Kidney epithelial cell (primary cell): Measurements from ENCODE around the gene FLNB. TPM values are rescaled to one million over a fixed set of nuclear protein-coding genes. Genes with fewer than 3 reads are reported as not detected.

Experiments used
- DNase-seq: peaks from one replicate; pipeline ENCODE4 v3.0.0-alpha.2; 2010; ENCODE audit warnings: low read depth
- H3K27me3 ChIP-seq: 2 replicates; pipeline ENCODE4 v1.6.0; 2011; ENCODE audit warnings: low read length; ENCODE audit not compliant: control insufficient read depth, insufficient read depth
- H3K36me3 ChIP-seq: 2 replicates; pipeline ENCODE4 v1.5.1; 2011; ENCODE audit warnings: low read length; ENCODE audit not compliant: control insufficient read depth, insufficient read depth
- H3K4me3 ChIP-seq: 2 replicates; pipeline ENCODE4 v1.5.1; 2011; ENCODE audit warnings: low read depth, mild to moderate bottlenecking, control low read depth, low read length
- total RNA-seq: library from RNA; depleted of rRNA; stranded (reverse); fragments of >200 nt; gene quantifications from 2 replicates; pipeline ENCODE4 v1.2.3, GENCODE V29; 2015
- TF ChIP-seq, protein P1 (sequence below): IDR thresholded peaks from 2 replicates; pipeline ENCODE4 v1.5.1; 2011; ENCODE audit warnings: mild to moderate bottlenecking, moderate library complexity, low read length, control low read depth, inconsistent platforms; ENCODE audit not compliant: insufficient read depth, poor library complexity, severe bottlenecking

The FLNB gene
- total RNA-seq, 1 donor from 2014 or later: 536 TPM

GRCh38 chr3:58079773-58080172 is 71.6 kb downstream of the FLNB start:
- peaks cover 2% of the 10 kb centered on the region for H3K36me3 ChIP-seq
- TF ChIP-seq, protein P1, sequence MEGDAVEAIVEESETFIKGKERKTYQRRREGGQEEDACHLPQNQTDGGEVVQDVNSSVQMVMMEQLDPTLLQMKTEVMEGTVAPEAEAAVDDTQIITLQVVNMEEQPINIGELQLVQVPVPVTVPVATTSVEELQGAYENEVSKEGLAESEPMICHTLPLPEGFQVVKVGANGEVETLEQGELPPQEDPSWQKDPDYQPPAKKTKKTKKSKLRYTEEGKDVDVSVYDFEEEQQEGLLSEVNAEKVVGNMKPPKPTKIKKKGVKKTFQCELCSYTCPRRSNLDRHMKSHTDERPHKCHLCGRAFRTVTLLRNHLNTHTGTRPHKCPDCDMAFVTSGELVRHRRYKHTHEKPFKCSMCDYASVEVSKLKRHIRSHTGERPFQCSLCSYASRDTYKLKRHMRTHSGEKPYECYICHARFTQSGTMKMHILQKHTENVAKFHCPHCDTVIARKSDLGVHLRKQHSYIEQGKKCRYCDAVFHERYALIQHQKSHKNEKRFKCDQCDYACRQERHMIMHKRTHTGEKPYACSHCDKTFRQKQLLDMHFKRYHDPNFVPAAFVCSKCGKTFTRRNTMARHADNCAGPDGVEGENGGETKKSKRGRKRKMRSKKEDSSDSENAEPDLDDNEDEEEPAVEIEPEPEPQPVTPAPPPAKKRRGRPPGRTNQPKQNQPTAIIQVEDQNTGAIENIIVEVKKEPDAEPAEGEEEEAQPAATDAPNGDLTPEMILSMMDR: no peak
- peak; percentile 78 for DNase-seq
- H3K27me3 ChIP-seq: no peaks in the 10 kb centered on the region
- no peak overlapping the region for H3K4me3 ChIP-seq

DNA sequence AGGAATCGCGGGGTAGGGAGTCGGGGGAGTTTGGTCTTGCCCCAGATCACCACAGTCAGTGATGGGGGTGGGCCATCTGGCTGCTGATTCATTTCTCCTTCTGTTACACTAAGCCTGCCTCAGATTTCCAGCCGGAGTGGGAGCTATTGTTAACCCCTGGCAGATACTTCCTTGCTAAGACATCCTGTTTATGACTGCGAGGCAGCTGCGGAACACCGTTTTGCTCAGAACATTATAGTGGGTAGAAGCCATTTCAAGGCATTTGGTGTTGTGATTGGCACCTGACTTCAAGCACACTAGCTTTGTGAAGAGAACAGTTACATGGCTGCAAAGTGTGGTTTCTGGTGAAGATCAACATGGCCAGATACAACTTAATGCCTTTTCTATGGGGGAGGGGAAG is 73.8 kb downstream of the FLNB start:
- Histone ChIP-seq H3K36me3 (peaks cover 2% of the 10 kb centered on the region), H3K4me3 (no peak overlapping the region), H3K27me3 (no peaks in the 10 kb centered on the region)
- TF ChIP-seq, protein P1: no peak
- peak; percentile 58 for DNase-seq

DNA sequence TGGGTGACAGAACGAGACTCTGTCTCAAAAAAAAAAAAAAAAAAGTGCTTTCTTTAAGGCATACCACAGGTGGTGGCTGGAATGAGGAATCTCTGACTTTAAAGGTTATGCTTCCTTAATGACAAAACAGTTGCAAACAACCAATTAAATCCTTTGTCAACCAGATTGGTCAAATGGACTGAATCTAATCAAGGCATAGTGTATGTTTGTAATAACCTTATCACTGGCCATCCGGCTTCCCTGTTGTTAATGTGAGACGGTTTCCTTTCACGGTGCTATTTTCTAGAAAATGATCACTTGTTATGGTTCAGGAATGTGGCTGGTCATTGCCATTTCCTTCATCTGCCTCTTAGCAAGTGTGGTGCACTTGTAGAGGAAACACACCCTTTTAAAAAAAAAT is 75.9 kb downstream of the FLNB start:
- H3K4me3 ChIP-seq: no peak overlapping the region
- DNase-seq: no peak
- no peaks in the 10 kb centered on the region for H3K36me3 ChIP-seq
- no peaks in the 10 kb centered on the region for H3K27me3 ChIP-seq
- TF ChIP-seq, protein P1: no peak

DNA sequence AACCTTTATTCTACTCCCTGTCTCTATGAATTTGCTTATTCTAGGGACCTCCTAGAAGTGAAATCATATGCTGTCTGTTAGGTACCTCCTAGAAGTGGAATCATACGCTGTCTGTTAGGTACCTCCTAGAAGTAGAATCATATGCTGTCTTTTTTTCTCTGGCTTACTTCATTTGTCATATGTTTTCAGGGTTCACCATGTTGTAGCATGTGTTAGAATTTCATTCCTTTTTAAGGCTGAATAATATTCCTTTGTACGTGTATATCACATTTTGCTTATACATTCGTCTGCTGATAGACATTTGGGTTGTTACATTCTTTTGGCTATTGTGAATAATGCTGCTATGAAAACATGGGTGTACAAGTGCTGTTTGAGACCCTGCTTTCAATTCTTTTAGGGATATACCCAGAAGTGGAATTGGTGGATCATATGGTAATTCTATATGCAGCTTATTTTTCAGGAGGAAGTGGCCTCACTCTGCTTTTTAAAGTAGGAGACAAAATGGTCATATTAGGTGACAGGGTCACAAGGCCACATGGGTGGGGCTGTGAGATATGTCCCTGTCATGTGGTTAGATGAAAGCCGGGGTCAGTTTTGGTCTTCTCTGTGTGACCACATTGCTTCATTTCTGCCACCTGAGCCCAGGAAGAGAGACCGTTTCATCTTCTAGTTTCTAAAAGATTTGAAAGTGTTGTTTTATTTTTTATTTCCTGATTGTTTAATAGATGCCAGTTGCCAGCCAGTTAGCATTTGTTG is 76.7 kb downstream of the FLNB start:
- TF ChIP-seq, protein P1: no peak
- no peak for DNase-seq
- Histone ChIP-seq H3K36me3 (no peaks in the 10 kb centered on the region), H3K27me3 (no peaks in the 10 kb centered on the region), H3K4me3 (no peak overlapping the region)

GRCh38 chr3:58085616-58086015 is 77.4 kb downstream of the FLNB start:
- DNase-seq: no peak
- H3K4me3 ChIP-seq: no peak overlapping the region
- no peaks in the 10 kb centered on the region for H3K27me3 ChIP-seq
- no peaks in the 10 kb centered on the region for H3K36me3 ChIP-seq
- TF ChIP-seq, protein P1: no peak

DNA sequence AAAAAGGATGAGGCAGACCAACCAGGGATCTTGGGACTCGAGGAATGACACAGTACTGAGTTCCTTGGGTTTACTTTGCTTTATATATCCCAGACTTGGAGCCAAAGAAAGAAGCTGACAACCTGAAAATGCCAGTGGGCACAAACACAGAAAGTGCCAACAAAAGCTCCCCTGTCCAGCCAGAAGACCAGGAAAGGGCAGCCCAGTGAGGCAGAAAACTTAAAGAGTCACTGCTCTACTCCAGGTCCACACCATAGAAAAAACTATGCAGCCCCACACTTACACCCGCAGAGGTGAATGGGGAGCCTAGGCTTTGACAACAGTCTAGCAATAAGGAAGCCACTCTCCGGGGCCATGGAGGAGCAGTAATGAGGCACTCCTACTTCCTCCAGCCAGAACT is 80.3 kb downstream of the FLNB start:
- TF ChIP-seq, protein P1: no peak
- Histone ChIP-seq H3K27me3 (no peaks in the 10 kb centered on the region), H3K4me3 (no peak overlapping the region), H3K36me3 (no peaks in the 10 kb centered on the region)
- DNase-seq: no peak
